Measurements from ENCODE around the gene KIAA1671.

DNA sequence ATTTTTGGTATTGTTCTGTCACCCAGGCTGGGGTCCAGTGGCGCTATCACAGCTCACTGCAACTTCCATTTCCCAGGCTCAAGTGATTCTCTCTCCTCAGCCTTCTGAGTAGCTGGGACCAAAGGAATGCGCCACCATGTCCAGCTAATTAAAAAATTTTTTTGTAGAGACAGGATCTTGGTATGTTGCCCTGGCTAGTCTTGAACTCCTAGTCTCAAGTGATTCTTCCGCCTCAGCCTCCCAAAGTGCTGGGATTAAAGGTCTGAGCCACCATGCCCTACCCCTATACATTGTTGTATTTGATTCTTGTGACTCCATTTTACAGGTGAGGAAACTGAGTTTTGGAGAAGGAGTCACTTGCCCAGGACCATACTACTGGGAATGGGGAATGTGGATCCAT lies 11.9 kb downstream of the KIAA1671 start:
- no peak for TF ChIP-seq MXI1 (conservative IDR thresholded peaks at IDR 0.05; ENCODE audit: poor library complexity, severe bottlenecking)
- no peak for TF ChIP-seq EZH2 (IDR thresholded peaks at IDR 0.05; ENCODE audit: borderline replicate concordance, insufficient read depth, low read length, poor library complexity, severe bottlenecking)
- TF ChIP-seq, protein P1, sequence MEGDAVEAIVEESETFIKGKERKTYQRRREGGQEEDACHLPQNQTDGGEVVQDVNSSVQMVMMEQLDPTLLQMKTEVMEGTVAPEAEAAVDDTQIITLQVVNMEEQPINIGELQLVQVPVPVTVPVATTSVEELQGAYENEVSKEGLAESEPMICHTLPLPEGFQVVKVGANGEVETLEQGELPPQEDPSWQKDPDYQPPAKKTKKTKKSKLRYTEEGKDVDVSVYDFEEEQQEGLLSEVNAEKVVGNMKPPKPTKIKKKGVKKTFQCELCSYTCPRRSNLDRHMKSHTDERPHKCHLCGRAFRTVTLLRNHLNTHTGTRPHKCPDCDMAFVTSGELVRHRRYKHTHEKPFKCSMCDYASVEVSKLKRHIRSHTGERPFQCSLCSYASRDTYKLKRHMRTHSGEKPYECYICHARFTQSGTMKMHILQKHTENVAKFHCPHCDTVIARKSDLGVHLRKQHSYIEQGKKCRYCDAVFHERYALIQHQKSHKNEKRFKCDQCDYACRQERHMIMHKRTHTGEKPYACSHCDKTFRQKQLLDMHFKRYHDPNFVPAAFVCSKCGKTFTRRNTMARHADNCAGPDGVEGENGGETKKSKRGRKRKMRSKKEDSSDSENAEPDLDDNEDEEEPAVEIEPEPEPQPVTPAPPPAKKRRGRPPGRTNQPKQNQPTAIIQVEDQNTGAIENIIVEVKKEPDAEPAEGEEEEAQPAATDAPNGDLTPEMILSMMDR (IDR thresholded peaks at IDR 0.05; ENCODE audit: poor library complexity, severe bottlenecking) = no peak
